ENCODE measurements around the gene HSPA6. TPM values are rescaled to one million over a fixed set of nuclear protein-coding genes. Genes with fewer than 3 reads are reported as not detected.

HSPA6 gene
- total and polyA plus RNA-seq, 4 donors: 0.44 to 3.1 (median 1.5) TPM

- no peak for TF ChIP-seq GABPA (IDR thresholded peaks at IDR 0.05 in 1 of 2, conservative IDR thresholded peaks at IDR 0.05 in 1 of 2)
Observed at GRCh38 chr1:161495490-161495889, 28.9 kb upstream of the HSPA6 start (continued).

- no peaks in the 10 kb centered on the region for H3K4me1 ChIP-seq (ENCODE audit: control insufficient read depth in 4 of 4, insufficient read depth in 4 of 4, low read length in 3 of 4)
- 91% methylated on average over 1 of the region's 1 CpG for WGBS
- TF ChIP-seq GABPA (IDR thresholded peaks at IDR 0.05 in 1 of 2, conservative IDR thresholded peaks at IDR 0.05 in 1 of 2): no peak
- no peak for TF ChIP-seq SP1 (IDR thresholded peaks at IDR 0.05)
- TF ChIP-seq REST (IDR thresholded peaks at IDR 0.05): no peak
- TF ChIP-seq, protein P1, sequence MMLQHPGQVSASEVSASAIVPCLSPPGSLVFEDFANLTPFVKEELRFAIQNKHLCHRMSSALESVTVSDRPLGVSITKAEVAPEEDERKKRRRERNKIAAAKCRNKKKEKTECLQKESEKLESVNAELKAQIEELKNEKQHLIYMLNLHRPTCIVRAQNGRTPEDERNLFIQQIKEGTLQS (IDR thresholded peaks at IDR 0.05): no peak
- H3K9ac ChIP-seq (ENCODE audit: low read depth in 1 of 2, low read length in 2 of 2): no peak overlapping the region
- H3K36me3 ChIP-seq (ENCODE audit: control insufficient read depth in 4 of 4, insufficient read depth in 3 of 4, low read depth in 1 of 4, low read length in 3 of 4): no peaks in the 10 kb centered on the region
- H3K27ac ChIP-seq (ENCODE audit: low read depth in 1 of 2, low read length in 2 of 2): no peak overlapping the region
- H3K27me3 ChIP-seq (ENCODE audit: control insufficient read depth in 4 of 4, insufficient read depth in 4 of 4, low read length in 3 of 4): no peaks in the 10 kb centered on the region
- DNase-seq (ENCODE audit: low spot score): no peak
- no peak overlapping the region for H3K4me3 ChIP-seq (ENCODE audit: low read depth in 1 of 3, low read length in 3 of 3)
- H3K9me3 ChIP-seq (ENCODE audit: control insufficient read depth in 4 of 4, low read length in 3 of 4): no peaks in the 10 kb centered on the region
Observed at GRCh38 chr1:161497961-161498360, 26.4 kb upstream of the HSPA6 start.

GRCh38 chr1:161498646-161499045 lies 25.7 kb upstream of the HSPA6 start:
- H3K4me3 ChIP-seq (ENCODE audit: low read depth in 1 of 3, low read length in 3 of 3): no peak overlapping the region
- H3K36me3 ChIP-seq (ENCODE audit: control insufficient read depth in 4 of 4, insufficient read depth in 3 of 4, low read depth in 1 of 4, low read length in 3 of 4): no peaks in the 10 kb centered on the region
- no peak overlapping the region for H3K27ac ChIP-seq (ENCODE audit: low read depth in 1 of 2, low read length in 2 of 2)
- H3K9me3 ChIP-seq (ENCODE audit: control insufficient read depth in 4 of 4, low read length in 3 of 4): no peaks in the 10 kb centered on the region
- WGBS: 90% methylated on average over 2 of the region's 2 CpGs
- no peak for DNase-seq (ENCODE audit: low spot score)
- TF ChIP-seq RAD21 (IDR thresholded peaks at IDR 0.05) (no peak), SP1 (IDR thresholded peaks at IDR 0.05) (no peak), EGR1 (IDR thresholded peaks at IDR 0.05; ENCODE audit: low read depth in 2 of 2) (no peak), YY1 (IDR thresholded peaks at IDR 0.05) (no peak), NR2F2 (IDR thresholded peaks at IDR 0.05) (no peak), RXRA (IDR thresholded peaks at IDR 0.05) (no peak), MAX (IDR thresholded peaks at IDR 0.05) (no peak), ZBTB33 (IDR thresholded peaks at IDR 0.05) (no peak), HNF4A (conservative IDR thresholded peaks at IDR 0.05) (no peak), HNF4G (IDR thresholded peaks at IDR 0.05) (no peak), REST (IDR thresholded peaks at IDR 0.05) (no peak), TAF1 (conservative IDR thresholded peaks at IDR 0.05) (no peak)
- peaks cover 0 to 2% (median 0%) of the 10 kb centered on the region in 4 donors for H3K27me3 ChIP-seq (ENCODE audit: control insufficient read depth in 4 of 4, insufficient read depth in 4 of 4, low read length in 3 of 4)
- H3K4me1 ChIP-seq (ENCODE audit: control insufficient read depth in 4 of 4, insufficient read depth in 4 of 4, low read length in 3 of 4): no peaks in the 10 kb centered on the region
- H3K9ac ChIP-seq (ENCODE audit: low read depth in 1 of 2, low read length in 2 of 2): no peak overlapping the region

All from liver (tissue), 9 donors.